GM18517 (cell line): ENCODE measurements around the gene EYA4.

Experiments used
- ATAC-seq: cut with Tn5 transposase; IDR thresholded peaks from one replicate; pipeline ENCODE4 v1.9.1; 2021; ENCODE audit warnings: mild to moderate bottlenecking, moderate library complexity; ENCODE audit not compliant: unreplicated experiment

EYA4 gene

GRCh38 chr6:133340557-133340956 lies 99.4 kb downstream of the EYA4 start:
- no peak for ATAC-seq

- no peak for ATAC-seq
These were observed 100.5 kb downstream of the EYA4 start for GRCh38 chr6:133341607-133342158.

GRCh38 chr6:133343220-133343619 lies 102.1 kb downstream of the EYA4 start:
- ATAC-seq = no peak

GRCh38 chr6:133348846-133349245 lies 107.7 kb downstream of the EYA4 start:
- no peak for ATAC-seq

- no peak for ATAC-seq
These were observed 109.8 kb downstream of the EYA4 start for GRCh38 chr6:133350928-133351327.

GRCh38 chr6:133352046-133352445 lies 110.9 kb downstream of the EYA4 start:
- no peak for ATAC-seq

GRCh38 chr6:133353061-133353460 lies 111.9 kb downstream of the EYA4 start:
- no peak for ATAC-seq

- no peak for ATAC-seq
These were observed 114.8 kb downstream of the EYA4 start for GRCh38 chr6:133355922-133356321.

GRCh38 chr6:133358574-133359150 lies 117.5 kb downstream of the EYA4 start:
- no peak for ATAC-seq

GRCh38 chr6:133359256-133359655 lies 118.1 kb downstream of the EYA4 start:
- no peak for ATAC-seq

- ATAC-seq = no peak
These were observed 118.6 kb downstream of the EYA4 start for GRCh38 chr6:133359760-133360159.

GRCh38 chr6:133360194-133360593 lies 119.0 kb downstream of the EYA4 start:
- ATAC-seq = no peak

GRCh38 chr6:133362813-133363212 lies 121.7 kb downstream of the EYA4 start:
- no peak for ATAC-seq

GRCh38 chr6:133368664-133369063 lies 127.5 kb downstream of the EYA4 start:
- ATAC-seq = no peak

GRCh38 chr6:133369773-133370272 lies 128.7 kb downstream of the EYA4 start:
- no peak for ATAC-seq

GRCh38 chr6:133376743-133377142 lies 135.6 kb downstream of the EYA4 start:
- no peak for ATAC-seq

- no peak for ATAC-seq
These were observed 136.1 kb downstream of the EYA4 start for GRCh38 chr6:133377219-133377618.

- ATAC-seq = no peak
These were observed 138.9 kb downstream of the EYA4 start for GRCh38 chr6:133380047-133380446.

- ATAC-seq = no peak
These were observed 139.6 kb downstream of the EYA4 start for GRCh38 chr6:133380723-133381122.

- ATAC-seq = no peak
These were observed 147.6 kb downstream of the EYA4 start for GRCh38 chr6:133388731-133389130.

GRCh38 chr6:133390168-133390567 lies 149.0 kb downstream of the EYA4 start:
- no peak for ATAC-seq

- ATAC-seq = no peak
These were observed 150.9 kb downstream of the EYA4 start for GRCh38 chr6:133392015-133392414.

- no peak for ATAC-seq
These were observed 151.5 kb downstream of the EYA4 start for GRCh38 chr6:133392641-133393040.
